Measurements from ENCODE around the gene TNK2.

DNA sequence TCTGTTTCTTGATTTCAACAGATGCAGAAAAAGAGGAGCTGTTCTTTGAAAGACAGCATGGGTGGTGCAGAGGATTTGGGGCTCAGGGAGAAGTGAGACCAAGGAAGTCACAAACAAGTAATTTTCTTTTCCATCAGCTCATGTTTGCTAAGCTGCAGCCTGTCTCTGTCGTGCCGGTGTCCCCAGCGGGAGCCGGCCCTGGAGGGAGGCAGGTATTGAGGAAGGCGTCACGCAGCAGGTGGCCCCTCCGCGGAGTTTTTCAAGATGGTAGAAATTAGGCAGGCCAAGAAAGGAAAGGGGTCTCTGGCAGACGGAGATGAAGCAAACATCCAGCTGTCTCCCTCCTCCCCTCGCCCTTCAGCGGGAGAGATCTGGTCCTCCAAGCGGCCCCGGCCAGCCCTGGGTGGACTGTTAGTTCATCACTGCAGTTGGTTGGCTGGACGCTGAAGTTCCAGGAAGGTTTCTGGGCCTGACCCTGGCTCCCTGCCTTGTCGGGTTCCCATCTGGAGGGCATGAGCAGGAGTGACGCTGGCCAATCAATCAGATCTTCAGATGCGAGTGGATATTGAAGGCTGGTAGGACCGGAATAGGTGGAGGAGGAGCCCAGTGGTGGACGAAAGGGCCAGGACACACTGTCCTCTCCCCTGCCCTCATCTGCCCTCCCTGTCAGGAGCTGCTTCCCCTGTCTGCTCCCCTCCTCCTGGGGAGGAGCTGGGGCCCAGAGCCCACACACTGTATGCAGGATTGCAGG lies 68.9 kb downstream of the TNK2 start:
- TF ChIP-seq, protein P1, sequence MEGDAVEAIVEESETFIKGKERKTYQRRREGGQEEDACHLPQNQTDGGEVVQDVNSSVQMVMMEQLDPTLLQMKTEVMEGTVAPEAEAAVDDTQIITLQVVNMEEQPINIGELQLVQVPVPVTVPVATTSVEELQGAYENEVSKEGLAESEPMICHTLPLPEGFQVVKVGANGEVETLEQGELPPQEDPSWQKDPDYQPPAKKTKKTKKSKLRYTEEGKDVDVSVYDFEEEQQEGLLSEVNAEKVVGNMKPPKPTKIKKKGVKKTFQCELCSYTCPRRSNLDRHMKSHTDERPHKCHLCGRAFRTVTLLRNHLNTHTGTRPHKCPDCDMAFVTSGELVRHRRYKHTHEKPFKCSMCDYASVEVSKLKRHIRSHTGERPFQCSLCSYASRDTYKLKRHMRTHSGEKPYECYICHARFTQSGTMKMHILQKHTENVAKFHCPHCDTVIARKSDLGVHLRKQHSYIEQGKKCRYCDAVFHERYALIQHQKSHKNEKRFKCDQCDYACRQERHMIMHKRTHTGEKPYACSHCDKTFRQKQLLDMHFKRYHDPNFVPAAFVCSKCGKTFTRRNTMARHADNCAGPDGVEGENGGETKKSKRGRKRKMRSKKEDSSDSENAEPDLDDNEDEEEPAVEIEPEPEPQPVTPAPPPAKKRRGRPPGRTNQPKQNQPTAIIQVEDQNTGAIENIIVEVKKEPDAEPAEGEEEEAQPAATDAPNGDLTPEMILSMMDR (IDR thresholded peaks at IDR 0.05 in 2 of 3, conservative IDR thresholded peaks at IDR 0.05 in 1 of 3; ENCODE audit: borderline replicate concordance in 1 of 3, insufficient read depth in 1 of 3, low read depth in 2 of 3, low read length in 2 of 3), result no peak
- TF ChIP-seq CEBPB (IDR thresholded peaks at IDR 0.05; ENCODE audit: low read depth) (no peak), EZH2 (IDR thresholded peaks at IDR 0.05) (no peak), SP1 (IDR thresholded peaks at IDR 0.05; ENCODE audit: low read depth) (no peak), MAX (IDR thresholded peaks at IDR 0.05) (no peak), ELF1 (IDR thresholded peaks at IDR 0.05; ENCODE audit: borderline replicate concordance, low read depth) (no peak)

Data from HCT116 (cell line).